ENCODE measurements around the gene IRAK4.

DNA sequence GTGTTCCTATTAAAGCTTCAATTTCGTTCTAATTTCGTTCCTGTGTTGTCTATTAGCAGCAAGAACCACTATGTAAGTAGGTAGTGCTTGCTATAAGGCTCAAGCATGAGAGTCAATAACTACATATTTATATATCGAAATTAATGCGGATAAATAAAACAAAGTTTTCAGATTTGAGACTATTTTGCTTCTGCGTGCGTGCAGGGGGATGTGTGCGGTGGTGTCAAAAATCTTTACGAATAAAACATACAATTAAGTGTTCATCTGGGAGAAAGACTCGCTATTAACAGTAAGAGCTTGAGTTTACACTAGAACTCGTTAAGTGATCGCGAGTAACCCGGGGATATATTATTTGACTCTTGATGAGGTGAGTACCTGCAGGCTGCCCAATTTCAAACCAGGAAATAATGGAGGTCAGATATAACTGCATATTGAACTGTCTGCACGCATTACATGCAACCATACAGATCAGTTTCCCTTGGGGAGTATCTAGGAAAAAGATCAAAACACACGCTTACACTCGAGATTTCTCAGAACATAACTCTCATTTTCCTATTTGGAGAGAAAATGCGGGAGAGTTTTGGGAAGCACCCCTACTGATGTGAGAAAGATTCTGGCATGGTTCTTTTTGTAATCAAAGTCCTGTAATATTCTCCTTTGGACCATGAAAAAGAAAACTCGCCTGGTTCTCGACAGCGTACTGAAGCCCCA lies 46.6 kb downstream of the IRAK4 start:
- TF ChIP-seq, protein P1, sequence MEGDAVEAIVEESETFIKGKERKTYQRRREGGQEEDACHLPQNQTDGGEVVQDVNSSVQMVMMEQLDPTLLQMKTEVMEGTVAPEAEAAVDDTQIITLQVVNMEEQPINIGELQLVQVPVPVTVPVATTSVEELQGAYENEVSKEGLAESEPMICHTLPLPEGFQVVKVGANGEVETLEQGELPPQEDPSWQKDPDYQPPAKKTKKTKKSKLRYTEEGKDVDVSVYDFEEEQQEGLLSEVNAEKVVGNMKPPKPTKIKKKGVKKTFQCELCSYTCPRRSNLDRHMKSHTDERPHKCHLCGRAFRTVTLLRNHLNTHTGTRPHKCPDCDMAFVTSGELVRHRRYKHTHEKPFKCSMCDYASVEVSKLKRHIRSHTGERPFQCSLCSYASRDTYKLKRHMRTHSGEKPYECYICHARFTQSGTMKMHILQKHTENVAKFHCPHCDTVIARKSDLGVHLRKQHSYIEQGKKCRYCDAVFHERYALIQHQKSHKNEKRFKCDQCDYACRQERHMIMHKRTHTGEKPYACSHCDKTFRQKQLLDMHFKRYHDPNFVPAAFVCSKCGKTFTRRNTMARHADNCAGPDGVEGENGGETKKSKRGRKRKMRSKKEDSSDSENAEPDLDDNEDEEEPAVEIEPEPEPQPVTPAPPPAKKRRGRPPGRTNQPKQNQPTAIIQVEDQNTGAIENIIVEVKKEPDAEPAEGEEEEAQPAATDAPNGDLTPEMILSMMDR (IDR thresholded peaks at IDR 0.05) = no peak
- TF ChIP-seq POLR2AphosphoS5 (IDR thresholded peaks at IDR 0.05) = no peak
- TF ChIP-seq POLR2A (IDR thresholded peaks at IDR 0.05) = no peak
